Superior temporal gyrus (tissue), 1 donor: ENCODE results near the gene PCDHGA11.
"Not testable (repeated sequence)": the region's sequence is repeated elsewhere in the genome, so short reads cannot be mapped to it uniquely, and the experiment has no call there.

Source experiments
- DNase-seq: peaks from one replicate; pipeline ENCODE4 v3.0.0-alpha.2; 2016; ENCODE audit errors: extremely low spot score

Gene PCDHGA11

DNA sequence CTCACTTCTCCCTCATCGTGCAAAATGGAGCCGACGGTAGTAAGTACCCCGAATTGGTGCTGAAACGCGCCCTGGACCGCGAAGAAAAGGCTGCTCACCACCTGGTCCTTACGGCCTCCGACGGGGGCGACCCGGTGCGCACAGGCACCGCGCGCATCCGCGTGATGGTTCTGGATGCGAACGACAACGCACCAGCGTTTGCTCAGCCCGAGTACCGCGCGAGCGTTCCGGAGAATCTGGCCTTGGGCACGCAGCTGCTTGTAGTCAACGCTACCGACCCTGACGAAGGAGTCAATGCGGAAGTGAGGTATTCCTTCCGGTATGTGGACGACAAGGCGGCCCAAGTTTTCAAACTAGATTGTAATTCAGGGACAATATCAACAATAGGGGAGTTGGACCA lies 10.4 kb downstream of the PCDHGA11 start:
- DNase-seq, result no peak

DNA sequence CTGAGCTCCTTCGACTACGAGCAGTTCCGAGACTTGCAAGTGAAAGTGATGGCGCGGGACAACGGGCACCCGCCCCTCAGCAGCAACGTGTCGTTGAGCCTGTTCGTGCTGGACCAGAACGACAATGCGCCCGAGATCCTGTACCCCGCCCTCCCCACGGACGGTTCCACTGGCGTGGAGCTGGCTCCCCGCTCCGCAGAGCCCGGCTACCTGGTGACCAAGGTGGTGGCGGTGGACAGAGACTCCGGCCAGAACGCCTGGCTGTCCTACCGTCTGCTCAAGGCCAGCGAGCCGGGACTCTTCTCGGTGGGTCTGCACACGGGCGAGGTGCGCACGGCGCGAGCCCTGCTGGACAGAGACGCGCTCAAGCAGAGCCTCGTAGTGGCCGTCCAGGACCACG lies 11.5 kb downstream of the PCDHGA11 start:
- not testable (repeated sequence) for DNase-seq

DNA sequence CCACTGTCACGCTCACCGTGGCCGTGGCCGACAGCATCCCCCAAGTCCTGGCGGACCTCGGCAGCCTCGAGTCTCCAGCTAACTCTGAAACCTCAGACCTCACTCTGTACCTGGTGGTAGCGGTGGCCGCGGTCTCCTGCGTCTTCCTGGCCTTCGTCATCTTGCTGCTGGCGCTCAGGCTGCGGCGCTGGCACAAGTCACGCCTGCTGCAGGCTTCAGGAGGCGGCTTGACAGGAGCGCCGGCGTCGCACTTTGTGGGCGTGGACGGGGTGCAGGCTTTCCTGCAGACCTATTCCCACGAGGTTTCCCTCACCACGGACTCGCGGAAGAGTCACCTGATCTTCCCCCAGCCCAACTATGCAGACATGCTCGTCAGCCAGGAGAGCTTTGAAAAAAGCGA lies 11.9 kb downstream of the PCDHGA11 start:
- not testable (repeated sequence) for DNase-seq

DNA sequence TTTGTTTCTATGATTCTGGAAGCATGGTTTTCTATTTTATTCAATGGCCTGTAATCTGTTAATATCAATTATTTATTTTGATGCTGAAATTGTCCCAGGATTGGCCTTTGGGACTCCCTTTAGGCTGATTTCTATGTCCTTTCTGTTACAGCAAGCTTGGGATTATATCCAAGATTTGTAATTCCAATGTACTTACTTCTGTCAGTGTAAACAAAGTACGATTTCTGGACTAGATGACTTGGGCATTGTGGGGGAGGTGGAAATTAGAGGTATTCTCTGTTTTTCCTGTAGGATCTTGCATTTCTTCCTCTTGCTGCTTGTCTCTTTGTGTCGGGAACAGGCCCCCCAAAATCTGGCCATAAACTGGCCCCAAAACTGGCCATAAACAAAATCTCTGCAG lies 13.2 kb downstream of the PCDHGA11 start:
- DNase-seq, result no peak

DNA sequence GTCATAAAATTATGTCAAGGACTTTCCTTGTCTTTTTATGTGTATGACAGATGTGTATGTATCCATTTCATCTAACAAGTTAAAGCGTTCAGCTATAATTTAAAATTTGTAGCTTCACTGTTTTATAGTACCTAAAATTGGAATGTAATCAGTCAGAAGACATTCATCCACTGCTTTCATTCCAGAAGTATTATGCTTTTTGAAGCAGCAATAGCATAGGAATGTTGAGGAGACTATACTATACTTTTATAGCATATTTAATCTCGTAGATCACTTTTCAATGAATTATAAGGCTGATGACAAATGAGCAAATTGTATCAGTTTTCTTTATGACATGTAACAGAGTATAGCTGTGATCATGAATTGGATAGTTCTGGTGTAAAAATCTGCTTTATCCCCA lies 16.4 kb downstream of the PCDHGA11 start:
- no peak for DNase-seq

DNA sequence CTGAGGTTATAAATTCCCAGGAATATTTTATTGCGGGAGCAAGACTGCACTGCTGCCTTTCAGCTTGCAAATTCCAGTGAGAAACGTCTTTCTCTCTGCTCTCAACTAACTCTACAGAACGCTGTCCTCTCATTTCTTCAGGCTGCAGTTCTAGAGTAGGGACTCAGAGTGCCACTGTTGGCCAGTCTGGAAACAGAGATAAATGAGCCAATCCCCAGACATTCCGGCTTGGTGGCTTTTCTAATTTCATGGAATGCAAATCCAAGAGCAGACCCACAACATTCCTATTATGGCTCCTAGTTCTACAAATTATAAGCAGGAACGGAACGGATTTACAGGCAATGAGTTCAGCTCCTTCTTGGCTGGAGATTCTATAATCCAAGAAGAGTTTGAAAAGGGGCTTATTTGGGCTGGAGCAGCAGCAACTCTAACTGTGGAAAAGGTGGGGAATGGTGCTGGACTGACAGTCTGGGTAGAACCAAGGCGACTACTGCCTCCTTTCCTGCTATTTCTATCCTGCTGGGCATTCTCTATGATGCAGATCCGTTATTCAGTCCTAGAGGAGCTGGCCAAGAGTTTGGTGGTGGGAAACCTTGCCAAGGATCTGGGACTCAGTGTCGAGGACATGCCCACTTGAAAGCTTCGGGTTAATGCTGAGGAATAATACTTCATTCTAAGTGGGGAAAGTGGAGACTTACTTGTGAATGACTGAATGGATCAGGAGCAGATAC lies 18.7 kb downstream of the PCDHGA11 start:
- no peak for DNase-seq

DNA sequence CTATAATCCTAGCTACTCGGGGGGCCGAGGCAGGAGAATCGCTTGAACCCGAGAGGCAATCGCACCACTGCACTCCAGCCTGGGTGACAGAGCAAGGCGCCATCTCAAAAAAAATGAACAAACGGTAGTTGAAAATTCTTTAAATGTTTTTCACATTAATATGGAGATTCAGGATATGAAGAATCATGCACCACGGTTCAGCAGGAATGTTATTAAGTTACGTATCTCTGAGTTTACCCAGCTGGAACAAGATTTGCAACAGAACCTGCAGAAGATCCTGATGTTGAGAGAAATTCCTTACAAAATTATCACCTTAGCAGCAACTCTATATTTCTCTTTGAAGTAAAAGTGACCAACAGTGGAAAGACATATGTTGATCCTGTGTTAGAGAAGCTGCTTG lies 19.5 kb downstream of the PCDHGA11 start:
- no peak for DNase-seq

DNA sequence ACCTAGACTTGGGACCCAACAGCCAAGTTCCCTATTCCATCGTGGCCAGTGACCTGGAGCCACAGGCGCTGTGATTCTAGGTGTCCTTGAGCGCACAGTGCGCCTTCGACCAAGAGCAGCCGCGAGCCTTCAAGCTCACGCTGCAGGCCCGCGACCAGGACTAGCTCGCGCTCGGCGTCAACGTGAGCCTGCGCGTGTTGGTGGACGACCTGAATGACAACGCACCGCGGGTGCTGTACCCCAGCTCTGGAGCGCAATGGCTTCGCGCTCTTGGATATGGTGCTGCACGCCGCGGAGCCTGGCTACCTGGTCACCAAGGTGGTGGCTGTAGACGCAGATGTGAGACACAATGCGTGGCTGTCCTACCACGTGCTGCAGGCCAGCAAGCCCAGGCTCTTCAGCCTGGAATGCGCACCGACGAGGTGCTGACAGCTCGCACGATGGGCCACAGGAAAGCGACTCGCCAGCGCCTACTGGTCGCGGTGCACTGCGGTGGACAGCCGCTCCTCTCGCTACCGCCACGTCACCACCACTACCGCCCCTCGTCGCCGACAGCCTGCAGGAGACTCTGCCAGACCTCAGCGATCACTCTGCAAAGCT lies 20.8 kb downstream of the PCDHGA11 start:
- no peak for DNase-seq

DNA sequence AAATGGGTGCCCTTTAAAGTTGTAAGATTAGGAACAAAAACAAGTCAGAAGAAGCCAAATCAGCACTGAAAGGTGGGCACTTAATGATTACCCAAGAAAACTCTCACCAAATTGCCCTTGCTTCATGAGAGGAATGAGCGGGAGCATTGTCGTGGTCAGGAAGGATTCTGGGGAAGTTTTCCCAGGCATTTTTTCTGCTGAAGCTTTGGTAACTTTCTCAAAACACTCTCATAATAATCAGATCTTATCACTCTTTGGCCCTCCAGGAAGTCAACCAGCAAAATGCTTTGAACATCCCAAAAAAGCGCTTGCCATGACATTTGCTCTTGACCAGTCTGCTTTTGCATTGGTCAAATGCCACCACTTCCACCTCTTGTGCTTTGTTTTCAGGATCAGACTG lies 44.5 kb downstream of the PCDHGA11 start:
- DNase-seq, result no peak
